Fibroblast of skin of abdomen (primary cell): ENCODE measurements around the gene HEY2.
"Not testable (repeated sequence)": the region's sequence is repeated elsewhere in the genome, so short reads cannot be mapped to it uniquely, and the experiment has no call there.

Experiments used
- DNase-seq: peaks from one replicate; pipeline ENCODE4 v3.0.0-alpha.2; 2013

Gene HEY2

DNA sequence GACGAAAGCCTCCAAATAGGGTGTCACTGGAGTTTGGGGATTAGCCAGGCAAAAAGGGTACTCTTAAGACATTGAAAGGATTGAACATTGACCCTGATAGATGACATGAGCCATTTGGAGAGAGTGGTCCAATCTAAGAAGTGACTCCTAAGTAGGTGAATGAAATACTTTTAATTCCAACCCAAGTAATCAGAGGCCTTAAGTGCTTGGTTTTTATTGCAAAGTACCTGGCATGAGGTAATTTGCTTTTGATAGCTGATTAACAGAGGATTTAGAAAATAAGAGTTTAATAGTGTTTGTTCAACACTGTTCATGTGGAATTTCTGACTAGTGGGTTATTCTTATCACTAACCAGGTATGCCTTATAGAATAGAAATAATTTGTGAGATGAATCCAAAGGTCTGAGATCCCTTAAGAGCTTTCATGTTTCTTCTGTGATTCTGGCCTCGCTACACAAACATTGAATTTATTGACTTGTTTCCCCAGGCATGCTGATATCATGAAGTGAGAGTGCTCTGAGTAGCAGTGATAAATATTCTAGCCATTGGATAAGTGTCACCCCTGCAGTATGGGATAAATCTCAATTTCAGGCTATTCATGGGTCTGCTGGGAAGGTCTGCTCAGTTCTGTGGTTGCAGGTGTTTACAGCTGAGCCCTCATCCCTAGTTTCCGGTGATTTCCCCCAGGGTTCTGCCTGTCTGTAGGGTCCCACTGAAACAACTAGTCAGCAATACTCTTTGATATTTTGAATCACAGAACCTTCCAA is 47.9 kb downstream of the HEY2 start:
- DNase-seq = no peak

GRCh38 chr6:125797886-125798444 is 48.5 kb downstream of the HEY2 start:
- no peak for DNase-seq

DNA sequence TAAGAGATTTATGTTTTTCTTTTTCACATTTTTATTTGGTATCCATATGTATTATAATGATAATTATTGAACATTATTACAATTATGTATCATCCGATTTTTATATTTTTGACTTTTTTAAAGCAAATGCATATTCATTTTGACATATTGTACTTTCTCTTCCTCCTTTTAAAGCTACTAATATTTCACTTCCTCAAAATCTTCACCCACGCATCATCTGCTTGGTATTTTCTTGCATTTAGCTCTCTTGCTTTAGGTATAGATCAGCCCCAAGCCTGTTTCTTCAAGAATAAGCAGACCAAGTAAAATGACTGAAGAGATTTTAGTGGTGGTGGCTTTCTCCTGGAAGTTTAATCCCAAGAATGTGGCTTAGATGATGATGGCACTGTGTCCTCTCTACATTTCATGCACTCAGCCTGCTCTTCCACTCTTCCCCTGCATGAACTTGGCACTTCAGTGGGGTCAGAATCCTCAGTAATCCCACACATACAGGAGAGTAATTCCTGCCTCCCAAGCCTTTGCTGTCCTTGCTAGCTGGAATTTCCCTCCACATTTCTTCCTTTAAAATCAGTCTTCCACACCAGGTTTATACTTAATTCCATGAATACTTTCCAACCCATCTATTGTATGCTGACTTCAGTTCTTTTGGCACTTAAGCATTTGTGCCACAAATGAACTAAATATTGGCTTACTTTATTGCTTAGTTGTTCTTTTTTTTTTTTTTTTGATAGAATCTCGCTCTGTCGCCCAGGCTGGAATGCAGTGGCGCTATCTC is 49.5 kb downstream of the HEY2 start:
- DNase-seq = peak; percentile 64

DNA sequence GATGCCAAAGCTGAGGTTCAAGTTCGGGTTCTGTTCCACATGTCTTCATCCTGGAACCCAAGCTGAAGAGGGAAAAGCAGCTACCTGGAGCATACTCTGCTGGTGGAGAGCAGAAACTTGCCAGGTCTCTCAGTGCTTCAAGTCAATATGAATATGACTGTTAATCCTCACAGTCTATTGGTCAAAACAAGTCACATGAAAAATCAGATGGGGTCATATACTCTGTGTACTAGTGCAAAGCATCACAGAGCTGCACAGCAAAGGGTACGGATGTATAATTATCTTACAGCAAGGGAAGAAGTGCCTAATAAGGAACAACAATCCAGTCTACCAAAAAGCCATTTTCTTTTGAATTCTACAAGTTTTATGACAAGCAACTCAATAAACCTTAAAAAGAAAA is 53.0 kb downstream of the HEY2 start:
- DNase-seq = no peak

DNA sequence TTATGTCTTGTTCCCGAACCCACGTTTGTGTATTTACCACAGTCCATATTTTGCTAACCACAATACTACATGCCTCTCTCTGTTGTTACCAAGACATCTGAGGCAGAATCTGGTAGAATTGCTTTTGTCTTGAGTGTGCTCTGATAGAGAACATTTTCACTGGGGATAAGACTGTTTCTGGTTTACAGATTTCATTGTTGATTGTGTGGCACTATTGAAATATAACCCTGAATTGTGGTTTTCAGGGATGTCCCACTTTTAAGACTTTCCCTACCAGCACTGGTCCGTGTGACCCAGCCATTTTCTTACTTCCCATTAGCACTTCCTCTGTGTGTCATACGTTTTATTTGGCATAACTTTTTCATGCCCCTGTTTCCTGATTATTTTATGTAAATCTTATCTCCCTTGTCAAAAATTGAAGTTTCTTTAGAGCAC is 53.5 kb downstream of the HEY2 start:
- peak; percentile 36 for DNase-seq

GRCh38 chr6:125804264-125804663 is 54.8 kb downstream of the HEY2 start:
- no peak for DNase-seq

GRCh38 chr6:125804866-125805425 is 55.5 kb downstream of the HEY2 start:
- not testable (repeated sequence) for DNase-seq

- no peak for DNase-seq
Measured at GRCh38 chr6:125806813-125807212, 57.4 kb downstream of the HEY2 start.

DNA sequence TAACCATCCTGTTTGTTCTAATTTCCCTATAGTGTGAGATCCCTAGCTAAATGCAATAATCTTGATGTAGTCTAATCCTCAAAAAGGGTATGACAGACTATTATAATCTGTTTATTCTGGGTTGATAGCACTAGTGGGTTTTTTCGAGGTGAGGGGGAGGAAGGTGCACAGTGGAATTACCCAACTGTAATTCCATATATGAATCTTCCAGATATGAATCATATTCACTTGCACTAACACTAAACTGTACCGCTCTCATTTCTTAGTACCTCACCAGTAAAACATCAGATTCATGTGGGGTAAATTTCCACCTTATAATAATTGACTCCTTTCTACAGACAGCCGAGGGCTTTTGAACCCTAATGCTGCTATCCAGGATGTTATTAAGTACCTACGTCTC is 57.9 kb downstream of the HEY2 start:
- no peak for DNase-seq

GRCh38 chr6:125808060-125808459 is 58.6 kb downstream of the HEY2 start:
- no peak for DNase-seq

GRCh38 chr6:125808591-125808990 is 59.2 kb downstream of the HEY2 start:
- no peak for DNase-seq

- no peak for DNase-seq
Measured at GRCh38 chr6:125809570-125810170, 60.2 kb downstream of the HEY2 start.

GRCh38 chr6:125810445-125810844 is 61.0 kb downstream of the HEY2 start:
- DNase-seq = no peak
